Left forelimb (tissue), 1 donor: ENCODE measurements around the gene RASGRF1.
"Not testable (repeated sequence)": the region's sequence is repeated elsewhere in the genome, so short reads cannot be mapped to it uniquely, and the experiment has no call there.

ENCODE experiments used
- DNase-seq: peaks from one replicate; pipeline ENCODE4 v3.0.0-alpha.2; 2018; ENCODE audit warnings: low spot score

RASGRF1 gene

DNA sequence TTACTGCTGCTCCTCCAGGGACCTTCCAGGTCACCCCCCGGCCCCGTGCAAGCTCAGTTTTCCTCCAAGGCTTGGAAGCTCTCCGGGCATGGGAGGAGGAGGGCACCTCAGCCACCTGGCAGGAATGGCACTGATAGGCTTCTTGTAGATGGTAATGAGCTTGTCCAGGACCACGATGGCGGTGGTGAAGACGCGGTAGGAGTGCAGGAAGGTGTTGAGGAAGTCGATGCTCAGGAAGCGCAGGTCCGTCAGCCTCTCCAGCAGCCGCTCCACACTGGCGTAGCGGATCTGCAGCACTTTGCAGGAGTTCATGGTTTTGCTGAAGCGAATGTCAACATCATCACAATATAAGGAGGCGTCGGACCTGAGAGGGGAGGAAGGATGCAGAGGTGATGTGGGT lies 84.5 kb downstream of the RASGRF1 start:
- DNase-seq: no peak

GRCh38 chr15:79004336-79004735 lies 86.2 kb downstream of the RASGRF1 start:
- DNase-seq: no peak

GRCh38 chr15:79003896-79004295 lies 86.7 kb downstream of the RASGRF1 start:
- DNase-seq: no peak

- DNase-seq: no peak
Measured at GRCh38 chr15:79003301-79003700, 87.3 kb downstream of the RASGRF1 start.

GRCh38 chr15:79002581-79002980 lies 88.0 kb downstream of the RASGRF1 start:
- DNase-seq: no peak

DNA sequence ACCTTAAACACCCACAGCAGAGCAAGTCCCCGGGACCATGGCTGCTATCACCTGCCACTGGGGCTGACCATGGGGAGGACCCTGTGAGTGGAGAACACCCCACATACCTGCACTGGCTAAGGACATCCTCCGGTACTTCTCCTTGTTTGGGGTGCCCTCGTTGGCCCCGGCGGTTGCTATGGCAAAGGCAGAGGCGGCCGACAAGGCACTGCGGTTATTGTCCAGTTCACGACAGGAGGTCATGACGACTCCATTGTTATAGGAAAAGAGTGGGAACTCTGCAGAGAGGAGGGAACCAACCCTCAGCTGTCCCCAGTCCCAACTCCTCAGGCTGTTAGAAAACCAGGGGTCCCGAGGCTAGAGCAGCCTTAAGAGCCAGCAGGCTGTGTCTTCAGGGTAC lies 90.9 kb downstream of the RASGRF1 start:
- DNase-seq: no peak

DNA sequence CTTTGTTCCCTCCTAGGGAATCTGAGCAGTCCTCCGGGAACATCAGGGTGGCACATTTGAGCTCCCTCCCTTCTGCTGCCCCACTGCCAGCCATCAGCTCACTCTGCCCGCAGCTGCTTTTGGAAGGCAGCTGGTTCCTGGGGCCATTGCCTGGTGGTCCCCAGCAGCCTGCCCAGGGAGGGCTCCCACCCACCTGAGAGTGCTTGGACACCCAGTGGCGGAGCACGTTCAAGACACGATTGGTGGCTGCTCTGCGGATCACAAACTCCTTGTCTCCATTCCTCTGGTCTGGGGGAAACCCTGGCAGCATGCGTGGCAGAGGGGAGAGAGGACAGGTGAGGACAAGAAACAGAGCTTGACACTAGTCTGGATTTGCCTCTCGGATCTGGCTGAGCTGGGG lies 92.1 kb downstream of the RASGRF1 start:
- no peak for DNase-seq

DNA sequence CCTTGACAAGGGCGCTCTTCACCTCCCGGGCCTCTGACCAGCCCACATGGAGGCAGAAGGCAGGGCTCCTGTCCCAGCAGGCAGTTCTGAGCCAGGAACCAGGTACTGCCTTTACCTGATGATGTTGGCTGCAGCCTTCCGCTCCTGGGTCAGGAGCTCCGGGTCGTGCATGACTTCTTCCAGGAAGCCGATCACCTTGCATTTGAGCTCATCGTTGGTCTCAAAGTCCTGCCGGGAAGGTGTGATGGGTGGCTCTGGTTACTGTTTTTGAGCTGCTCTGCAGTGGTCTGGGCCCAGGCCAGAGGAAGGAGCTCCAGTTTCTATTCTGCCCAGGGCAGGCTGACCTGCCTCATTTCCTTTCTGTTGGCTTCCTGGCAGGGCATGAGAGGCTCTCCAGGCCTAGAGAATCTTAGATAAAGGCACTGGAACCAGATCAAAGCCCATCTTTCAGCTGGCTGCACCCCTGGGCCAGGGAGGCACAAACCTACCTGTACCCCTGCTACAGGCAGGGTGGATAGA lies 92.5 kb downstream of the RASGRF1 start:
- no peak for DNase-seq

GRCh38 chr15:78996894-78997275 lies 93.7 kb downstream of the RASGRF1 start:
- DNase-seq: no peak

- DNase-seq: no peak
Measured at GRCh38 chr15:78995921-78996893, 94.4 kb downstream of the RASGRF1 start.

DNA sequence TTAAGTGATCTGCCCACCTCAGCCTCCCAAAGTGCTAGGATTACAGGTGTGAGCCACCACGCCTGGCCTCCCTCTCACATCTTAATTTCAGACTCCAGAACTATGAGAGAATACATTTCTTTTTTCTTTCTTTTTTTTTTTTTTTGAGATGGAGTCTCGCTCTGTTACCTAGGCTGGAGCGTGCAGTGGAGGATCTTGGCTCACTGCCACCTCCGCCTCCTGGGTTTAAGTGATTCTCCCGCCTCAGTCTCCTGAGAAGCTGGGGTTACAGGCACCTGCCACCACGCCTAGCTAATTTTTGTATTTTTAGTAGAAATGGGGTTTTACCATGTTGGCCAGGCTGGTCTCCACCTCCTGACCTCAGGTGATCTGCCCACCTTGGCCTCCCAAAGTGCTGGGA lies 95.4 kb downstream of the RASGRF1 start:
- not testable (repeated sequence) for DNase-seq

- DNase-seq: no peak
Measured at GRCh38 chr15:78993931-78994530, 96.5 kb downstream of the RASGRF1 start.

DNA sequence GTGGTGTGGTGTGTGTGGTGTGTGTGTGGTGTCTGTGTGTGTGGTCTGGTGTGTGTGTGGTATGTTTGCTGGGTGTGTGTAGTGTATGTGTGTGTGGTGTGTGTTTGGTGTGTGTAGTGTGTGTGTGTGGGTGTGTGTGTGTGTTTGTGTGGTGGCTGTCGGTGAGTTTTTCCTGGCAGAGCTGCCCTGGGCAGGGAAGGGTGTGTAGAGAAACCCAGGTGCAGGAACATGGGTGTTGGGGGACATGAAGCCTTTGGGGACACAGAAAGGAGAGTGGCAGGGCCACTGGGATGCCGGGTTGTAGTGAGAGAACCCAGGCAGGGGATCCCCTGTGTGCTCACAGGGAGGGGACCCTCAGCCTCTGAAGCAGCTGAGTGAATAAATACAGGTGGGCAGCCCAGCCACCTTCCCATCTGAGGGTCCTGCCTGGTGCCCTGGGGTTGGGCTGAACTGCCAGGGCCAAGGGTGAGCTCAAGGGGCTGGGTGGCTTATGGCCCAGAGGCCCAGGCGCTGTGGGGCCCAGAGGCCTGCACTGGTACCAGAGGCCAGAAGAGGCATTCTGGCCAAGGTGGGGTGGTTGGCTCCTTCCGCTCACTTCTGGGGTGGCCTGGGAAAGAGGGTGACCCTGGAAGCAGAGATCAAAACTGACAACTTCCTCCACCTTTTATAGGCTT lies 97.2 kb downstream of the RASGRF1 start:
- DNase-seq: no peak

DNA sequence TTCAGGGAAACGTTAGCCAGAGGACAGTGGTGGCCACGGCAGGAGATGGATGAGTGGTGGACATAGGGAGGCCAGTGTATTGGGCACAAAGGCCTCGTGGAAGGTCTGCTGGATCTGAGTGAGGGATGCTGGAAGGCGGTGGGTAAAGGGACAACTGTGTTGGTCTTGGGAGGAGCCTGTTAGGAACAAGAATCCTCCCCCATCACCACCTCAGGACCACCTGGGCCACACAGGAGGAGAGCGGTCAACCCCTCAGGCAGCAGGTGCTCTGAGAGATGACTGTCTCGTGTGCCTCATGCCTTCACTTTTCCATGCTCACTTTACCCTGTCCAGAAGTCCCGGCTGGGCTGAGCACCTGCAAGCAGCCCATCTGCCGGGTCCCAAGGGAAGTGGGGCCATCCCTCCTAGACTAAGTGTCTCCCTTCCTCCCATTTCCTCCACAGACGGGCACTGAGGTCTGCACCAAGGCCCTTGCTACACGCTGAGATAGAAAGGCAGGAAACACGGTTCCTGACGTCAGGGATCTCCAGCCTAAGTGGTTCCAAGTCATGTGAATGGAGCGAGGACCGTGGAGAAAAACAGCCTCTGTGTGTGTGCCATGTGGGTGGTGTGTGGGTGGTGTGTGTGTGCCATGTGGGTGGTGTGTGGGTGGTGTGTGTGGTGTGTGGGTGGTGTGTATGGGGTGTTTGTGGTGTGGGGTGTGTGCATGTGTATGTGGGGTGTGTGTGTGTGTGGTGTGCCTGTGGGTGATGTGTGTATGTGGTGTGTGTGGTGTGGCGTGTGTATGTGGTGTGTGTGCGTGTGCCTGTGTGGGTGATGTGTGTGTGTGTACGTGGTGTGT lies 97.9 kb downstream of the RASGRF1 start:
- no peak for DNase-seq

GRCh38 chr15:78991879-78992278 lies 98.7 kb downstream of the RASGRF1 start:
- no peak for DNase-seq

DNA sequence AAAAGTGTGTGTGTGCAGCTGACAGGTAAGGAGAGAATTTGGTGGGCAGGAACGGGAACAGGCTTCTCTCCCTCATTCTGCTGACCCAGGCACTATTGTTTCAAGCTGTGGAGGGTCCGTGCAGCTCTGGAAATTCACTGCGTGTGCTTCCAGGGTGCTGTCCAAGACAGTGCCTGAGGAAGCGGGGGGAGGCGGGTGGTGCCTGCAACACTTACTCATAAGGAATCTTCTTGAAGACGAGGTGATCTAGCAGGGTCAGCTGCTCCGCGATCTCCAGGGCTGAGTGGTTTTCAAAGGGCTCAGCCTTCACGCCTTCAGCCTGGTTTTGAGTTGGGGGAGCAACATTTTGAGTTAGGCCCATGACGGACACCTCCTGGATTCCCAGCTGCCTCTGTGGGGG lies 99.1 kb downstream of the RASGRF1 start:
- DNase-seq: no peak

GRCh38 chr15:78990278-78990677 lies 100.3 kb downstream of the RASGRF1 start:
- no peak for DNase-seq

GRCh38 chr15:78989701-78990240 lies 100.8 kb downstream of the RASGRF1 start:
- DNase-seq: no peak

GRCh38 chr15:78988361-78988911 lies 102.1 kb downstream of the RASGRF1 start:
- no peak for DNase-seq

DNA sequence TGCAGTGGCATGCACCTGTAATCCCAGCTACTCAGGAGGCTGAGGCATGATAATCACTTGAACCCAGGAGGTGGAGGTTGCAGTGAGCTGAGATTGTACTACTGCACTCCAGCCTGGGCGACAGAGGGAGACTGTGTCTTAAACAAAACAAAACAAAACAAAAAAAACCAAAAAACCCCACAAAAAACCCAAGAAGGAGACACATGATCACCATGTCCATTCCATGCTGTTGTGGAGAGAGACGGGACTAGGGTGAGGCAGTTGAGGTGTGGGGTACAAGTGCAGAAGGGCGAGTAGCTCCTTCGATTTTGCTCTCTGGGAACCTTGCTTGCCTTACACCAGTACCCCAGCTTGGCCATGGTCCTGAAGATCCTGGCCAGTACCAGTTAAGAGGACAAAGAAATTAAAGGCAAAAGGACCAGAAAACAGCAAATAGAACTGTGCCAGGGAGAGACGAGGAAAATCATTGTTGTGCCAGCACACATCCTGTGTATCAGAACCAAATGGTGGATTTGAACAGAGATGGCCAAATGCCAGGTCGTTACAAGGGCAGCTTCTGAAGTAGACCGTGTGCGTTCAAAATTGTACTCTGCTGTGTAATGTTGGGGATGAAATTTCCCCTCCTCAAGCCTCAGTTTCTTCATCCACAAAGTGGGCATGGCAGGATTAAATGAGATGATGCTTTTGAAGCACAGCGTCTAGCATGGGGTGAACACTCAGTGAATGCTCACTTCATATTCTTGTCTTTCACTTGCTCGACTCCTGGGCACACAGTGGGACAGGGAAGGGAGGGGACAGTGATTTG lies 102.8 kb downstream of the RASGRF1 start:
- no peak for DNase-seq
